Neural progenitor cell (in vitro differentiated cells): ENCODE data around the gene DNAJC3.

Experiments used
- EZH2 ChIP-seq: fragments of 200-600 bp; sonication (generic); IDR thresholded peaks from 2 replicates; pipeline ENCODE4 v1.6.1; 2017; ENCODE audit warnings: antibody characterized with exemption, mild to moderate bottlenecking, moderate library complexity
- TF ChIP-seq, protein P1 (sequence below): fragments of 200-600 bp; sonication (generic); IDR thresholded peaks from 2 replicates; pipeline ENCODE4 v1.5.1; 2017; ENCODE audit warnings: antibody characterized with exemption, mild to moderate bottlenecking

DNA sequence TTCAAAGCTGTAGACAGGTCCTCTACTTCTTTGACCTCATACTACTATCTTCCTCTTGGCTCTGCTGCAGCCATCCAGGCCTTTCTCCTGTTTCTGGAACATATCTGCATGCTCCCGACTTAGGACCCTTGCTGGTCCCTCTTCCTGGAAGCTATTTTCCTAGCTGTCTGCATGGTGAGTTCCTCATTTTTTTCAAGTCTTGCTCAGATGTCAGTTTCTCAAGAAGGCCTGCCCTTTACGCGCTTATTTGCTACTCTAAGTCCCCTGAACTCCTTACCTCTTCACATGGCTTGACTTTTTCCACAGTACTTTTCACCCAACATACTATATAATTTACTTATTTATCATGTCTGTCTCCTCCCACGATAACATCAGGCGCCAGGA, 31.4 kb downstream of the DNAJC3 start:
- TF ChIP-seq, protein P1, sequence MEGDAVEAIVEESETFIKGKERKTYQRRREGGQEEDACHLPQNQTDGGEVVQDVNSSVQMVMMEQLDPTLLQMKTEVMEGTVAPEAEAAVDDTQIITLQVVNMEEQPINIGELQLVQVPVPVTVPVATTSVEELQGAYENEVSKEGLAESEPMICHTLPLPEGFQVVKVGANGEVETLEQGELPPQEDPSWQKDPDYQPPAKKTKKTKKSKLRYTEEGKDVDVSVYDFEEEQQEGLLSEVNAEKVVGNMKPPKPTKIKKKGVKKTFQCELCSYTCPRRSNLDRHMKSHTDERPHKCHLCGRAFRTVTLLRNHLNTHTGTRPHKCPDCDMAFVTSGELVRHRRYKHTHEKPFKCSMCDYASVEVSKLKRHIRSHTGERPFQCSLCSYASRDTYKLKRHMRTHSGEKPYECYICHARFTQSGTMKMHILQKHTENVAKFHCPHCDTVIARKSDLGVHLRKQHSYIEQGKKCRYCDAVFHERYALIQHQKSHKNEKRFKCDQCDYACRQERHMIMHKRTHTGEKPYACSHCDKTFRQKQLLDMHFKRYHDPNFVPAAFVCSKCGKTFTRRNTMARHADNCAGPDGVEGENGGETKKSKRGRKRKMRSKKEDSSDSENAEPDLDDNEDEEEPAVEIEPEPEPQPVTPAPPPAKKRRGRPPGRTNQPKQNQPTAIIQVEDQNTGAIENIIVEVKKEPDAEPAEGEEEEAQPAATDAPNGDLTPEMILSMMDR, result no peak
- TF ChIP-seq EZH2, result no peak
